ENCODE data around the gene TRIM33. TPM values are rescaled to one million over a fixed set of nuclear protein-coding genes. Genes with fewer than 3 reads are reported as not detected.

The TRIM33 gene
- 29.1 and 33.3 TPM in 2 replicates for total RNA-seq

DNA sequence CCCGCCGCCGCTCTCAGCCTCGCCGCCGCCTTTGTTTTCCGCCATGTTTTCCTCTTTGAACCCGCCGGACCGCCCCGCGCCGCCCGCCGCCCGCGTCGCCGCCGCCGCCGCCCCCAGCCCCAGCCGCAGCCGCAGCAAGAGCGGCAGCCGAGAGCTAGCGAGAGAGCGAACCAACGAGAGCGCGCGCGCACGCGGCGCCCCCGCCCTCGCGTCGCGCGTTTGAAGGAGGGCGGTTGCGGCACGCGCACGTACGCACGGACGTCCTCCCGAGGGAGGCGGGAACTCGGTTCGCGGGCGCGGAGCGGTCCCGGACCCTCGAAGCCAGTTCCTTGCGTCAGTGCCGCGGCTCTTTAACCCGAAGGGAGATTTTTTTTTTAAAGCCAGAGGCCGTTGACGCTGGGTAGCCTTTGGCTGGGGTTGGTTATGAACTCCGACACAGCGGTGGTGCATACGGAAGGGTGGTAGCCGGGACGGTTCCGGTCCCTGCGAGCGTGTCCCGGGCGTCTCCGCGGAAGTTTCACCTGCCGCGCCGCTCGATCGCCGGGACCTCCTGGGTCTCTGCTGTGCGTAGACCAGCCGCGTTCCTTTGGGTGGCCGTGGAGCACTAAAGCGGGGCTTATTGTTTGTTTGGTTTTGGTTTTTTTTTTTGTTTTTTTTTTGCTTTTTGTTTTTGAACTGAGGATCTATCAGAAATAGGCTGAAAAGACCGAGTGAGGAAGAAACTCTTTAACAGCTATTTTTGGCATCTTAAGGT lies at the start of gene TRIM33:
TRIM33 (minus strand) TSS at position 172 of the 754 bp plus-strand sequence; CDS start at position 45, 127 bp downstream.
- H3K4me3 ChIP-seq (ENCODE audit: low read depth, low read length), result peak within 1 kb of the TSS; percentile 86
- TF ChIP-seq, protein P1, sequence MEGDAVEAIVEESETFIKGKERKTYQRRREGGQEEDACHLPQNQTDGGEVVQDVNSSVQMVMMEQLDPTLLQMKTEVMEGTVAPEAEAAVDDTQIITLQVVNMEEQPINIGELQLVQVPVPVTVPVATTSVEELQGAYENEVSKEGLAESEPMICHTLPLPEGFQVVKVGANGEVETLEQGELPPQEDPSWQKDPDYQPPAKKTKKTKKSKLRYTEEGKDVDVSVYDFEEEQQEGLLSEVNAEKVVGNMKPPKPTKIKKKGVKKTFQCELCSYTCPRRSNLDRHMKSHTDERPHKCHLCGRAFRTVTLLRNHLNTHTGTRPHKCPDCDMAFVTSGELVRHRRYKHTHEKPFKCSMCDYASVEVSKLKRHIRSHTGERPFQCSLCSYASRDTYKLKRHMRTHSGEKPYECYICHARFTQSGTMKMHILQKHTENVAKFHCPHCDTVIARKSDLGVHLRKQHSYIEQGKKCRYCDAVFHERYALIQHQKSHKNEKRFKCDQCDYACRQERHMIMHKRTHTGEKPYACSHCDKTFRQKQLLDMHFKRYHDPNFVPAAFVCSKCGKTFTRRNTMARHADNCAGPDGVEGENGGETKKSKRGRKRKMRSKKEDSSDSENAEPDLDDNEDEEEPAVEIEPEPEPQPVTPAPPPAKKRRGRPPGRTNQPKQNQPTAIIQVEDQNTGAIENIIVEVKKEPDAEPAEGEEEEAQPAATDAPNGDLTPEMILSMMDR (IDR thresholded peaks at IDR 0.05; ENCODE audit: insufficient read depth, low read length, poor library complexity, severe bottlenecking), result no peak
- no peaks in the 10 kb centered on the region for H3K27me3 ChIP-seq (ENCODE audit: control insufficient read depth, insufficient read depth, low read length)
- peak; percentile 69 for DNase-seq (ENCODE audit: low read depth)
- no peaks in the 10 kb centered on the region for H3K36me3 ChIP-seq (ENCODE audit: control insufficient read depth, insufficient read depth, low read length)

DNA sequence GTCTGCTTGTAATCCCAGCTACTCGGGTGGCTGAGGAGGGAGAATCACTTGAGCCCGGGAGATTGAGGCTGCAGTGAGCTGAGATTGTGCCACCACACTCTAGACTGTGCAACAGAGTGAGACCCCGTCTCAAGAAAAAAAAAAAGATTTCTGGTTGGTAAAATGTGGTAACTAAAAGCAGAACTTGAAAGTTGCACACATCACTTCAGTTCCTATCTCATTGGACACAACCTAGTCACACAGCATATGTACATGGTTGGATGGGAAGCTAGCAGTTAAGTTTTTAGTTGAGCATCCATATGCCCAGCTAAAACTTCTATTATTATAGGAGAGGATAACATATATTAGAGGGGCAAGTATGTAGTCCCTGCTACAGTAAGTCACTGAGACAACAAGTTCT lies 48.4 kb upstream of the TRIM33 start:
- TF ChIP-seq, protein P1 (IDR thresholded peaks at IDR 0.05; ENCODE audit: insufficient read depth, low read length, poor library complexity, severe bottlenecking), result no peak
- DNase-seq (ENCODE audit: low read depth), result no peak
- Histone ChIP-seq H3K36me3 (ENCODE audit: control insufficient read depth, insufficient read depth, low read length) (no peaks in the 10 kb centered on the region), H3K27me3 (ENCODE audit: control insufficient read depth, insufficient read depth, low read length) (no peaks in the 10 kb centered on the region), H3K4me3 (ENCODE audit: low read depth, low read length) (no peak overlapping the region)

DNA sequence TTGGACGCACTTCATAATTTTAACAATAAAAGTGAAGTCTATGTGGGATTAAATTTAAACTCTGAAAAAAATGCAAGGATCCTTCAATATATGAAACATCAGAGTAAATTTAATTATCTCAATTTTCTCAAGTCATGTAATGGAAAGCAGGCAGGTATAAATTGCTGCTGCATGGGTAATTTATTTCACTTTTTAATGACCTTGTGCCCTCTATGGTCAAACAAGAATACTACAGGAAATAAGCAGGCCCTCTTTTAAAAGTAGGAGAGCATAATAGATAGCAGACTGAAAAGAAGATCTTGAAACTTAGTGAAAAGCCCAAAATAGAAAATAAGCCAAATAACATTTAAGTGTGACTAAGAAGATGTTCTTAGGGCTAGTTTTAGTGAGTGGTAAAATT lies 47.5 kb upstream of the TRIM33 start:
- no peak for DNase-seq (ENCODE audit: low read depth)
- H3K27me3 ChIP-seq (ENCODE audit: control insufficient read depth, insufficient read depth, low read length), result no peaks in the 10 kb centered on the region
- no peaks in the 10 kb centered on the region for H3K36me3 ChIP-seq (ENCODE audit: control insufficient read depth, insufficient read depth, low read length)
- TF ChIP-seq, protein P1 (IDR thresholded peaks at IDR 0.05; ENCODE audit: insufficient read depth, low read length, poor library complexity, severe bottlenecking), result no peak
- no peak overlapping the region for H3K4me3 ChIP-seq (ENCODE audit: low read depth, low read length)

DNA sequence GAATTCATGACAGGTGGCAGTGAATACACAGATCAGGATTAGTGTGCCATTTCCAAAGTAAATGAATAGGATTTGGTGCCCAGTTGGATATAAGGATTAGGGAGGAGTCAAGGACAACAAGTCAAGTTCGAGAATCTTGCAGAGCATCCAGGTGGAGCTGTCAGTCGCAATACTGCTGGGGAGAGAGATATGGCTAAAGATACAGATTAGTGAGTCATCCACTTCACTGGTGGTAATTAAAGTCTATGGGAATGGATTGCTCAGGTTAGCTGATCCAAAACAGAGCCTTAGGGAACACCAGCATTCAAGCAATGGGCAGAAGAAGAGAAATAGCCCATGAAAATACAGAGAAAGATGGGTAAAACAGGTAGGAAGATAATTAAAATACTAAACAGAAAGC lies 43.6 kb upstream of the TRIM33 start:
- TF ChIP-seq, protein P1 (IDR thresholded peaks at IDR 0.05; ENCODE audit: insufficient read depth, low read length, poor library complexity, severe bottlenecking), result no peak
- Histone ChIP-seq H3K27me3 (ENCODE audit: control insufficient read depth, insufficient read depth, low read length) (no peaks in the 10 kb centered on the region), H3K4me3 (ENCODE audit: low read depth, low read length) (no peak overlapping the region), H3K36me3 (ENCODE audit: control insufficient read depth, insufficient read depth, low read length) (no peaks in the 10 kb centered on the region)
- DNase-seq (ENCODE audit: low read depth), result no peak

DNA sequence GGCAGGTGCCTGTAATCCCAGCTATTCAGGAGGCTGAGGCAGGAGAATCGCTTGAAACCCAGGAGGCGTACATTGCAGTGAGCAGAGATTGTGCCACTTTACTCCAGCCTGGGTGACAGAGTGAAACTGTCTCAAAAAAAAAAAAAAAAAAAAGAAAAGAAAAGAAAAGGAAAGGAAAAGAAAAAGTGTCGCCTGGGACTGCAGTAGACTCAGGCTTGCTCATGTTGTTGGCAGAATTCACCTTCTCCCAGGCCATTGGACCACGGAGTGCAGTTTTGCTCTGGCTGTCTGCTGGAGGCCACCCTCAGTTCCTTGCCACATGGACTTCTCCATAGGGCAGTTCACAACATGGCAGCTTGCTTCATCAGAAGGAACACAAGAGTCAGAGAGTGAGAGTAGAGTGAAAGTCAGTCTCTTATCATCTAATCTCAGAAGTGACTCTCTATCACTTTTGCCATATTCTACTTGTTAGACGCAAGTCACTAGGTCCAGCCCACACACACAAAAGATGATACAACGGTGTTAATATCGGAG lies 41.2 kb upstream of the TRIM33 start:
- TF ChIP-seq, protein P1 (IDR thresholded peaks at IDR 0.05; ENCODE audit: insufficient read depth, low read length, poor library complexity, severe bottlenecking), result no peak
- Histone ChIP-seq H3K27me3 (ENCODE audit: control insufficient read depth, insufficient read depth, low read length) (no peaks in the 10 kb centered on the region), H3K4me3 (ENCODE audit: low read depth, low read length) (no peak overlapping the region), H3K36me3 (ENCODE audit: control insufficient read depth, insufficient read depth, low read length) (no peaks in the 10 kb centered on the region)
- no peak for DNase-seq (ENCODE audit: low read depth)
